Left forelimb (tissue), 1 donor: Measurements from ENCODE around the gene PRKD2.

Experiments used
- DNase-seq: peaks from one replicate; pipeline ENCODE4 v3.0.0-alpha.2; 2018; ENCODE audit warnings: low spot score

The PRKD2 gene

DNA sequence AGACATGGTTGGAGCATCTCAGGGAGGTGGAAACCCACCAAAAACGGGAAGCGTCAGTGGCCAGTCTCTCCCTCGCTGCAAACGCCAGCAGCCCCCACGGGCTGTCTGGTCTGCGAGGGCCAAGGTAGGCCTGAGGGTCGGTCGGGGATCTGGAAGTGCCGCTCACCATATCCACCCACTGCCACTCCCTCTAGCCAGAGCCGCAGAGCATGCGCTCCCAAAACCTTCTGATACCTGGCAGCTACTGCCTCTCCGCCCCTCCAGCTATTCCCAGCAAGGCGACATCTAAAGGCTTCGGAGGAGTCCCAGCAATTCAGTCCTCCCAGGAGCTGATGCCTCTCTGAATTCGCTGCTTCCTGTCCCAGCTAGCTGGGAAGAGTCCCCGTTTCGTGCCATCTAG, 24.5 kb upstream of the PRKD2 start:
- no peak for DNase-seq

DNA sequence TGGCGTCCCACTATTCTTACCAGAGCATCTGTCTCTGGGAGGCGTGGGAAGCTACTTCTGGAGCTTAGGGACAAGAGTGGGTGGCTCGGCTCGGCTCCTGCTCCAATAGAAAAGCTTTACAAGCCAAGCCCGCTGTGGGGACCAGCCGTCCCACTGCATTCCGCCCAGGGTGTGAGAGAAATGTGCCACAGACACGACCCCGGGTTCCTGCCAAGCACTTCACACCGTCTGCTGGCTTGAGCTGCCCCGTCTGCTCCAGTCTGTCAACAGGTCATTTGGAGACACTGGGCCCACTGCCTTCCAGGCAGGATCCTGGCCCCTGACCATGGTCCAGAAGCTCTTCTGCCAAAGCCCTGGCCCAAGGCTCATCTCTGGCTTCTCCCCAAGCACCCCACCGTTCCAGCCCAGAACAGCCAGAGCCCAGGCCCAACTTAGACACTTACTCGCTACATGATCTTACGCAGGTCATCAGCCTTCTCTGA, 22.4 kb upstream of the PRKD2 start:
- no peak for DNase-seq

DNA sequence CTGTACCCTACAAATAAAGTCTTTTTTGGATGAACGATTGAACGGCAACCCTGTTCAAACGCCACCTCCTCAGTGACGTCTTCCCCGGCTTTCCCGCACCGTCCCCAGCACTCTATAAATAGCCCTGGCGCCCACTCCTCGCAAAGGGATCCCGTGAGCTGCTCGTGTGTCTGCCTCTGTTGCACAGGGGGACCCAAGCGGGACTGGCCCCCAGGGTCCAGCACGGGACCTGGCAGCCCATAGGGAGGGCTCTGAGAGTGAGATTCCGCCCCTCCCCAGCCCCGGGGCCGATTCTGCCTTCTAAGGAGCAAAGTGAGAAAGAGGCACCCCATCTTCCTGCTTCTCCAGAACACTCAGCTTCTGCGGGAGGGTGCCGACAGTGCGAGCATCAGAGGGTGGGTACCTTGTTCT, 20.9 kb upstream of the PRKD2 start:
- no peak for DNase-seq

DNA sequence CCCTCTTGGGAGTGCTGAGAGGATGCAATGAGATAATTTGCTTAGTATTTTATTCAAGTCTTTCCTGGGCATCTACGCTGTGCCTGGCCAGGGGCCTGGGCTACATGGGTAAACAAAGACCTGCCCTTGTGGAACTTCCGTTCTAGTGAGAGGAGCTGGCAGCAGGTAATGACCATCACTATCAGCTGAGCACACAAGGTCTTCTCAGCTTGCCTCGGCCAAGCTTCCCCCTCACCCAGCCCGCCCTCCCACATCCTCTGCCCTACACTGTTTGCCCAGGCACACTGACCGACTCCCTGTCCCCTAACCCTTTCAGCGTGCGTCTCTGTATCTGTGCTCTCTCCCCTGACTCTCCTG, 20.4 kb upstream of the PRKD2 start:
- DNase-seq = no peak

DNA sequence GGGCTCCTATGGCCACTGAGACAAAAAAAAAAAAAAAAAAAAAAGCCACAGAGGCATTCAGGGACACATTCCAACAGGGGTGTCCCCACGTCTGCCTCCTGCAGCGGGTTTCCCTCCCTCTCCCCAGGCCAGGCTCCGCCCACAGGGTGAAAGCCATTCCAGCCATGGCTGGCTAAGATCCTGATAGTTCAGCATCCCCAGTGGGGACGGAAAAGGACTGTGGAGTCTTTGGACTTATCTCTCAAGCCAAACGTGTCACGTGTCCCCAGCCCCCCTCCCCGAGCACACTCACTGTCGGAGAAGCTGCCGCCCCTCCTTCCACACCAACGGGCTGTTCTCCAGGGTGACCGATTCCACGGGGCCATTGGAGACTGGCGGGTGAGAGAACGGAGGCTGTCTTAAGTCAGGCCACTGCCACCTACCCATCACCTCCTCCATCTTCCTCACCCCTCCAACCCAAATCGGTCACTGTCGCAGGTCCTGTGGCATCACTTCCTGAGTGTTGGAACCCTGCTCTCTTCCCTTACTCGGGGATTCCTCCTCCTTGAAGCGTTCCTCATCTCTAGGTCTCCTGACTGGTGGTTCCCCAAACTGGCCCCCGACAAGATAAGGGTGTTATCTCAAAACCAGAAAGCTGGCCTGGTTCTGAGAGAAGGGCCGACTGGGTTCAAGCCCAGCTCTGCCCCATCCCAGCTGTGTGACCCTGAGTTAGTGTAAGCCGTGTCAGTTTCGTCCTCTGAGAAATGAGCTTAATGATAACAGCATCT, 19.8 kb upstream of the PRKD2 start:
- DNase-seq = no peak

DNA sequence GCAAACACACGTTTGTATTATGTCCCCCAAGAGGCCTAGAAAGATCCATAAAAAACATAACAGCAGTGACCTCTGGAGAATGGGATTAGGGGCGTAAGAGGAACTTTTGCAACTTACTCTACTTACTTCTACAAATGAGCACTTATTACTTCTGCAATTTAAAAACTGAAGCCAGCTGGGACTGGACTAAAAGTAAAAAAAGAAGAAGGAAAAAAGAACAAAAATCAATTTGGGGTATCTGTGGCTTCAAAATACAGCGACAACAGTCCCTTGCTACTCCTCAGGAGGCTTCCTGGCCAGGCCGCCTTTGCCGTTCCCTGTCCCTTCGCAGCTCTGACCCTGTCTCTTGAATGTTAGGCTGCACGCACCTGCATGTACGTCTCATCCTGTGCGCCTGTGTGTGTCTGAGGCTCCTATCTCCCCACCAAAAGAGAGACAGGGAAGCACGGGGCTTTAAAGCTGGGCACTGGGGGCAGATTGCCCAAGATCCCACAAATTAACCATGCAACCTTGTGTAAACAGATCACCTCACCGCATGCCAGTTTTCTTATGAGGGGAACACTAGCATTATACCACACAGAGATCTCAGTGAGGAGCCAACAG, 16.9 kb upstream of the PRKD2 start:
- no peak for DNase-seq

DNA sequence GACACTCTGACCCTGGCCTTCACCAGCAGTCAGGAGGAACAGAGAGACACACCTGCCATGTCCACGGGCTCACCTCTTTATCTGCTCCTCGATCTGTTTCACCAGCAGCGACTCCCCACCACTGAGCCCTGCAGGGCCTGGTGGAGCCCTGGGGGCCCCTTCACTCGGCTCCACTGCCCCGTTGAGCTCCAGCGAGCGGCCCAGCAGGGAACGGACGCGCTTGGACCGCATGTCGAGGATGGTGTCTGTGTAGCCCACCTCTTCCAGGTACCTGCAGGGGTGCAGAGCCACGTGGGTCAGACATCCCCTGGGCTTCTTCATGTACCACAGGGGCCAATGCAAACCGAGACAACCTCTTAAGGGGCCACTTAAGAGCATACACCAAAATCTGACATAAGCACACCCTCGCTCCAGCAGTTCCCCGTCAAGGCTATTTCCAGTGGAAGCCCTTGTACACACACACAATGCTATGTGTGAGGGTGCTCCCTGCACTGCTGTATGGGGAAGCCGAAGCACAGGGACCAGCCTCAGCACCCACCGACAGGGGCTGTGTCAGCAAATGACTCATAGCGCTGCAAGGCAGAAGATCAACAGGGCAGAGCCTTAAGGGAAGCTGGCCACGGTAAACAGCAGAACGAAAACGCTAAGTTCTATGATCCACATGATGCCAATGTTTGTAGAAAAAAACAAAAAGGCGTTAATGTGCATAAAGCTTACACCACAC, 16.2 kb upstream of the PRKD2 start:
- DNase-seq = no peak

DNA sequence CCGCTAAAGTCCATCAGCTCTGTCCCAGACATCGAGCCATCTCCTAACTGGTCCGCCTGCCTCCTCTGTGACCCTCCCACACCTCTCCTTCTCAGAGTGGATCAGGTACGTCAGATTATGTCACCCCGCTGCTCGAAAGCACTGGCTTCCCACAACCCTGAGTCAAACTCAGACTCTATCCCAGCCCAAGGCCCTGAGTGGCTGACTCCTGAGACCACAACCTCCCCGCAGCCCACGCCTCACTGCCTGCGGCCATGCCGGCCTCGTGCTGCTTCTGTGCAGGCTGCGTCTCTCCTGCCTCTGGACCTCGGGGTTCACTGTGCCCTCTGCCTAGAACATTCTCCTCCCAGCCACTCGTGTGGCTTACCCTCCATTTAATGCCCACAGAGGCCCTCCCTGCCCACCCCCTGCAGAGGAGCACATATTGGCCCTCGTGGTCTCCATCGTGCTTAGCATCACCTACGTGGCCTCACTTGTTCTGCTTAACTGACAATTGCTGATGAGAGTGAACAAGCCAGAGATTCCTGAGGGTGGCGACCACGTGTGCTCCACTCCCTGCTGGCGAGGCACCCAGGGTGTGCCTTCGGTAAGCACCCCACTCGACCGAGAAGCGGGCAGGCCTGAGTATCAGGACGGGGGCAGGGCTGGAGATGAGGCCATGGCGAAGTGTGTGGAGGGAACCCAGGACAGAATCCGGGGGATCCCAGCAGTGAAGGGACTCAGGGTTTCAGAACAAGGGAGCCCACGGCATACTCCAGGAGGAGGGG, 15.4 kb upstream of the PRKD2 start:
- no peak for DNase-seq

DNA sequence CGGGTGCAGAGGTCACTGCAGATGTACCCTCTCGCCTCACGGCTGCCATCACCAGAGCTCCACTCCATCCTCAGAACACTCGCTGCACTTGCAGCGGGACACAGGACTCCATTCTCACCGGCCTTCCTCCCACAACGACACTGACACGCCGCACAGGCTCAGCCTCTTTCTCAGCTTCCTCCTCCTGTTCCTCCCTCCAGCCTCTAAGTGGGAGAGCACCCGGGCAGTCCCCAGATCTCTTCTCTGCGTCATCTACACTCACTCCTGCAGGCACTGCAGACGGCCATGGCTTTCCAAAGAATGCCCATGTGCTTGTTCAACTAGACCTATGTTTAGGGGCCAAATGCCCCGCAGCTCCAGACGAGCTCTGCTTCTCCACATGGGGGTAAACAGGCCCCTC, 14.7 kb upstream of the PRKD2 start:
- no peak for DNase-seq

DNA sequence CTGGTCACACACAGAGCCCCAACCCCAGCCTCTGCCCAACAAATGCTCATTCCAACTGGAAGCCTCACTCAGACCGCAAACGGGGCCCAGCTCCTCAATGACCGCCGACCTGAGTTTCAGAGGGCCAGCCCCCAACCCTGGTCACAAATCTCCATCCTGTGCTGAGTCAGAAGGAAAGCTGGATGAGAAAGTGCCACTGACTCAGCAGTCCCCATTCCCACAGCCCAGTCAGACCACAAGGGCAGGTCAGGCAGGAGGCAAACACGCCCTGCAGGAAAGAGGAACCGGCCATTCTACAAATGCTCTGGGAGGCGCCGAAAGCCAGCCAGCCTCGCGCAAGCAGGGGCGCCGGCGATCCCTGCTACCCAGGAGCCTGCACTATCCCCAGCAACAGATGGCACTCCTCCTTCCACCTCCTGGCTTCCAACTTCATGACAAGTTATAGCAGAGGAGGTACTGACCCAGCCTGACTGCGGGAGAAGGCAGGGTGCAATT, 14.1 kb upstream of the PRKD2 start:
- no peak for DNase-seq

DNA sequence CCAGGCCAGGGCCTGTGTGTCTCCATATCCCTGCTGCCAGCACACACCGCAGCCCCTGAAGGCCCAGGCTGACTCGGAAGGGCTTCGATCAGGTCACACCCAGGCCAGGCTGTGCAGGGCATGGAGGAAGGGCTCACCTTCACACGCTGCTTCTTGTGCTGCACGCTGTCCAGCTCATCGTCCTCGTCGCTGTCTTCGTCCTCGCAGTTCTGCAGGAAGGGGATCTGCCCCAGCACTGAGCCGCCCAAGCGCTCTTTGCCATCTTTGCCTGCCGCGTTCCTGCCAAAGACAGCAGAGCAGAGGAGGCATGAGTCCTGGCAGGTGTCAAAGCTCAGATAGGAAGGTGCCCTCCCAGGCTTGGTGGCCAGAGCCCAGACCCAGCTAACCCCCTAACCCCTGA, 13.7 kb upstream of the PRKD2 start:
- no peak for DNase-seq

DNA sequence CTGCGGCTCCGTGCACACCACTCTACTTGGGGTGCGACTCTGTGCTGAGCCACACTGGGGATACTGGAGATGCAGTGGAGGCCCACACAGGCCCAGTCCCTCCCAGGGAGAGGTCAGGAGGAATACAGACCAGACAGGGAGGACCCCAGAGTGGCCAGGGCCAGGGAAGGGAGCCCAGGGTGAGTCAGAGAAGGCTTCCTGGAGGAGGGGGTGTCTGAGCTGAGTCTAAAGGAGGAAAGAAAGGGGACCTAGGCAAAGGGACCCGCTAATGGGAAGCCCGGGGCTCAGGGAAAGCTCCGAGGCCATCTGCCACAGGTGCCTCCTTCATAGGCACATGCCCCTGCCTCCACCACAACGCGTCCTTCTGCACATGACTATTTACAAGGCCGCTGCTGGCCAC, 13.3 kb upstream of the PRKD2 start:
- no peak for DNase-seq

DNA sequence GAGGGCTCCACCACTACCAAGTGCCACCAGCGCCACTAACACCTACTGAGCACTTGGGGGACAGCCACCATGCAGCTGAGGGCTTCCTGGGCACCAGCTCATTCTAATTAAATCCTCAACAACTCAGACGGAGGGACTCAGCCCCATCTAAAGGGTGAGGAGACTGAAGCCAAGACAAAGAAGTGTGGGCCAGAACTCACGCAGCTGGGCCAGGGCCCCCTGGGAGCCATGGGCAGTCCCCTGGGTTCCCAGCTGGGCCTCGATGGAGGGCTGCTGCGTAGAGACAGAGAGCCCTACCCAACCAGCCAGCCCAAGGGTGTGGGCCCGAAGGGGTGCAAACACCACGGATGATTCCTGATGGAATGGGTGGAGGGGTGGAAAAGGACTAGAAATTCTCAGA, 12.8 kb upstream of the PRKD2 start:
- DNase-seq = no peak

DNA sequence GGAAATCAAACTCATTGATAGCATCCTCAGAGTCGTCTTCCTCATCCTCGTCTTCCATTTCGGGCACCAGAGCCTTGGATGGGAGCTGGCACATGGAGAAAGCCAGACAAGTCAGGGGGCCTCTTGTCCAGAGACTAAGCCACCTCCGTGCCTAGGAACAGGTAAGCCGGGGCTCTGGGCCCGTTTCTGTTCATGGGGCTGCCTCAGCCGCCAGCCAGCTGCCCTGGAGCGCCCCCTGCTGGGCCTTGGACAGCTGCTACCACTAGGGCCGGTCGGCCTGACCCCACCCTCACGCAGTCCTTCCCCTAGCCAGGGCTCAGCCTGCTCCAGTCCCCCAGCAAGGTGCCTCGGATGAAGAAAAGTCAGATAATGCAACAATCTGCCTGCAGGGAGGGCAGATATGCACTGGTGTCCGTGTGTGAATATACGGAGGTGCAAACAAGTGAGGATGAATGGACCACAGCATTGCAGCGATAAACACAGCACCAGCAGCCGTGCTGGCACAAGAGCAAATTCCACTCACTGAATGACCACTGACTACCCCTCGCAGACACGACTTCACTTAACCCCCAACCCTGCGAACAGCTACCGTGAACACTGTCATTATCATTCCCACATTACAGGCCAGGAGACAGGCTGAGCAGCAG, 11.9 kb upstream of the PRKD2 start:
- no peak for DNase-seq

DNA sequence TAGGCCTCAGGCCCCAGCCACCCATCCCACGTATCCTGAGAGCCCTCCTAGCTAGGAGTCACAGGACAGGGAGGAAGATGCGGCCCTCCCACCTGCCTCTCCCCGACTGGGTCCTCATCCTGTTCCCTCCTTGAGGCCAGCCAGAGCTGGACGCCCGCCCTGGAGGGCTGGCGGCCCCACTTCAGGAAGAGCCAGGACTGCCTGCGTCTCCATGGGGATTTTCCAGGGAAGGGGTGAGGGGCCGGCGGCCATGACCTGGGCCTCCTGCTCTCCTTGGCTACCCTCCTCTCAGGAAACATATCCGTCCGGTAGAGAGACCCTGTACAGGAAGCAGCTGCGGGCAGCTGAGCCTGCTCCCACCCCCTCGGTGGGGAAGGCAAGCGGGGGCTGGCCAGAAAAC, 11.3 kb upstream of the PRKD2 start:
- no peak for DNase-seq

DNA sequence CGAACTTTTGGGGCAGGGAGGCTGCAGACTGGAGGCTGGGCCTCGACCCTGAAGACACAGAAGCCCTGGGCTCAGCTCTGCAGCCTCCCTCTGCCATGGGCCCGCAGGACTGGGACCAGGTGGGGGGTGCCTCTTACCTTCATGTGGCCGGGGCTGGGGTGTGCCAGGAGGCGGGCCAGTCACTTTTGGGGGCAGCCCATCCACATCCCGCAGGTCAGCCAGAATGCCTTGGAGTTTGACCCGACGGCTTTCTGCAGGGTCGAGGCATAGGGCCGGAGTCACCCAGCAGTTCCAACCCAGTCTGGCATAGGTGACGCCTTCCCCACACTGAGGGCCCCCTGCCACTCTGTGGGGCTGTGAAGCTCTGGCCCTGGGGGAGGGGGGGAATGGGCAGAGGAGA, 10.8 kb upstream of the PRKD2 start:
- no peak for DNase-seq

DNA sequence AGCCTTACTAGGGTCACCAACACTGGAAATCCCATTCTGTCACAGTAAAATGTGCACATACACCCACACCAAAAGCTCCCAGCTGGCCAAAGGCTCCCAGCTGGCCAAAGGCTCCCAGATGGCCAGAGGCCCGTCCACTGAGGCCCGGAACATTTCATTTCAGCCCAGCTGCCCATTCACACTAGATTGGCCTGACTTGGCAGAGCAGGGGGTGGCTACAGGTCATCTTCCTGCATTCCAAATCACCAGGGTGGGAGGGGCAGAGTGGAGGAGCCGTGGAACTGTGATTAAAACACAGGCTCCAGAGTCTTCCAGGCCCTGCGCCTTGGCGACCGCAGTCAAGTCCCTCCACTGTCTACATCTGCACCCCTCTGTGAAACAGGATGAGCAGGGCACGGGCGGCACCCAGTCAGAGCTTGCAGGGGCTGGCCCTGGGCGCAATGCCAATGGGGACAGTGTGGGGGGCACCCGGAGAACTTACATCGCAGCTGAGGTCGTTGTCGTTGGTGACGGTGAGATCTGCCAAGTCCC, 10.1 kb upstream of the PRKD2 start:
- no peak for DNase-seq

DNA sequence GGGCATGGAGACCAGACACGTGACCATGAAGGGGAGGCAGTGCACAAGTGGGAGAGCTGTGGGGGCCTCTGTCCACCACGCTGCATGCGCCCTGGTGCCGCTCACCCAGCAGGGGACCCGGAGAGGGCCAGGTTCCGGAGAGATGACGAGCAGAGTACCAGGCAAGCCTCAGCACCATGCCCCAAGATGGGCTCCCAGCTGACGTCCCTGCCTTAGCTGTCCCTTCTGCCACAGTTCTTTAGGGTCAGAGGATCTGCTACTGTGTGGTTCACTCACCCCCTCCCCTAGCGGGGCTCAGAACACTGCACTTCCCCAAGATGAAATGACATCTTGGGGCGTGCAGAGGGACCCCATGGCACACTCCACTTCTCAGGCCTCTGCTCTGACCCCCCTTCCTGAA, 9.6 kb upstream of the PRKD2 start:
- no peak for DNase-seq

DNA sequence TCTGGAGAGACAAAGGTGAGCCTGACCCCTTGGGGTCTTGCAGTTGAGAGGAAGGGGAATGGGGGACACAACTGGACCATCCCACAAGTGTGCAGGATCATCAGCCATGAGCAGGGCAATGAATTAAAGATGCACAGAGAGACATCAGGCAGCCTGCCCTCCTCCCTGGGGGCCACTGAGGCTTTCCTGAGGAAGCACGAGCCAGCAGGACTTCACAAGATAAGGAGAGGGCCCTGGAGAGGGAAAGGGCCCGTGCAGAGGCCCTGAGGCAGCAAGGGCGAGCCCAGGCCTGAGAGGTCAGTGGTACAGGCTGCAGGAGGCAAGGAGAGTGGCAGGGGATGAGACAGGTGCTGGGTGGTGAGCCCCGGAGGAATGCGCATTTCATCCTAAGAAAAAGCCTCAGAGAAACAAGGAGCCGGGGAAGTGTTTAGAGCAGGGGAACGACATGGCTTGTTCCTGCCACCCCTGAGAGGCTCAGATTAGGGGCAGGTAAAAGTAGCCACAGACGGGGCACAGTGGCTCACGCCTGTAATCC, 9.0 kb upstream of the PRKD2 start:
- no peak for DNase-seq

DNA sequence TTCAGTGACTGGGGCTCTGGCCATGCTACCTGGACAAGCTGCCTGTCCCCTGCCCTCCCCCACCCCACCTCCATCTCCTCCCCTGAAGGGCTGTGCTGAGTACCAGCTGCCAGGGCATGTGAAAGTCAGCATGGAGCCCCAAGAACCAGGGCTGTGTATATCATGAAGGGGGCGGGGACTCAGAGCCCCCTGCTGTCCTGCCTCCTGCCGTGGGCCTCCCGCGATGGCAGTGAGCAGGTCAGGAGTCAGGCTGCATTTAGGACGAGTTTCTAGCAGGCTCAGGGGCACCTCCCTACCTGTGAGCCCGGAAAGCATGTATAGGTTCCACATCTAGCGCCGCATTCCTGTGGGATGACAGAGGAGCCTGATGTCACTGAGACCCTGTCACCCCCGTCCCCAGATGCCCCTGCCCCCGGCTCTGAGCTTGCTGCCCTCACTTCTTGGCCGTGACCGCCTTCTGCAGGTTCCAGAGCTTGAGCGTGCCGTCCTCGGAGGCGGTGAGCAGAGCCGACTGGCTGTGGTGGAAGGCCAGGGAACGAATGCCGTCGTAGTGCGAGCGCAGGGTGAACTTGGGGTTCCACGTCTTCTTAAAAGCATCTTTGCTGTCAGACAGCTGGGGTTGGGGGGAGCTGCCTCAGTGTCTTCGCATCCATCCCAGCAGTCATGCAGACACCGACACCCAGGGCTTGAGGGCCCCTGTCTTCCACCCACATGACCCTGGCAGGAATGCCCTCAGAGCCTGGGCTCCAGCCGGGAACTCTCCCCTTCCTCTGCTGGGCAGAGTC, 8.3 kb upstream of the PRKD2 start:
- no peak for DNase-seq

DNA sequence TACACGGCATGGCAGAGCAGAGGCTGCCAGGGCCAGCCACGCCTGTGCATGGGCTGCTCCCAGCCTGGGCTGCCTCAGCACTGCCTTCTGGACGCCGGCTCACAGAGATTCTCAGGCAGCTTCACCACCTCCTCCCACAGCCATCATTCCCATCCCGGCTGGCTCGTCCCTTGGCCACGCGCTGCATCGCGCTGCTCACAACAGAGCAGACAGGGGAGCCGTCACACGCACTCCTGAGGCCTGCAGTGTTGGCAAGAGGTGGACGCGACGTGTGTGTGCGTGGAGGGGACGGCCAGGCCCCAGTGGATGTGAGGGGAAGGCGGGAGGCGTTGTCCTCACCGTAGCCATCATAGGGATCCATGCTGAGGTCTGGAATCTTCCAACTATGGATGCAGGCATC, 7.6 kb upstream of the PRKD2 start:
- no peak for DNase-seq
